Neuron (in vitro differentiated cells): ENCODE results near the gene TUBB4A.

Experiments
- H2AFZ ChIP-seq: one replicate; pipeline ENCODE4 v1.6.1; 2013; ENCODE audit warnings: low read depth, mild to moderate bottlenecking, inconsistent platforms, low read length, moderate library complexity
- H3K27me3 ChIP-seq: one replicate; pipeline ENCODE4 v1.6.1; 2013; ENCODE audit warnings: low read length; ENCODE audit not compliant: insufficient read depth
- H3K36me3 ChIP-seq: one replicate; pipeline ENCODE4 v1.6.1; 2013; ENCODE audit warnings: low read length; ENCODE audit not compliant: insufficient read depth
- H3K4me1 ChIP-seq: one replicate; pipeline ENCODE4 v1.6.1; 2013; ENCODE audit warnings: low read length; ENCODE audit not compliant: insufficient read depth
- H3K4me3 ChIP-seq: 2 replicates; pipeline ENCODE4 v1.5.1; 2013; ENCODE audit warnings: mild to moderate bottlenecking, low read length, moderate library complexity
- H3K9me3 ChIP-seq: one replicate; pipeline ENCODE4 v1.6.1; 2013; ENCODE audit warnings: low read length

Gene TUBB4A

DNA sequence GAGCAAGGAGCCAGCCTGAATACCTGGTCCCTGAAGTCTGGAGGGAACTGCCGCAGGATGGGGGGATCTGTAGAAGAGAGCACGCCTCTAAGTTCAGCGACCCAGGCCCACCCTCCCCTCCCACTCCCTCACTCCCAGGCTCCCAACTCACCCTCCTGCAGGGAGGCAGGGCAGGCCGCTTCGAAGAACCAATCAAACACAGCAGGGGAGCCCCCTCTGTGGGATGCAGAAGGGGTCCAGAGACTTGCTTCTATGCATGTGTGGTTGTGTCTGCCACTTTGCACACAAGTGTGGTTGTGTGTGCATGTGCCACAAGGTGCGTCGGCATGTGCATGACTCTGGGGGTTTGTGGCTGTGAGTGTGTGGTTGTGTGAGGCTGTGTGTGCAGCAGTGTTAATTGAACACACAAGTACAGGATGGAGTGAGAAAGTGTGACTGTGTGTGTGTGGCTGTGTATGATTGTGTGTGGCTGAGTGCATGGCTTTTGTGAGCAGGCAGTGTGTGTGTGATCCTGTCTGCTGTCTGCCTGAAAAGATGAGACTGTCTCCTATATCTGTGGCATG lies 22.2 kb downstream of the TUBB4A start:
- Histone ChIP-seq H3K4me1 (no peaks in the 10 kb centered on the region), H3K36me3 (no peaks in the 10 kb centered on the region), H3K9me3 (peaks cover 4% of the 10 kb centered on the region), H2AFZ (no peak overlapping the region), H3K27me3 (peaks cover 26% of the 10 kb centered on the region), H3K4me3 (no peak overlapping the region)

DNA sequence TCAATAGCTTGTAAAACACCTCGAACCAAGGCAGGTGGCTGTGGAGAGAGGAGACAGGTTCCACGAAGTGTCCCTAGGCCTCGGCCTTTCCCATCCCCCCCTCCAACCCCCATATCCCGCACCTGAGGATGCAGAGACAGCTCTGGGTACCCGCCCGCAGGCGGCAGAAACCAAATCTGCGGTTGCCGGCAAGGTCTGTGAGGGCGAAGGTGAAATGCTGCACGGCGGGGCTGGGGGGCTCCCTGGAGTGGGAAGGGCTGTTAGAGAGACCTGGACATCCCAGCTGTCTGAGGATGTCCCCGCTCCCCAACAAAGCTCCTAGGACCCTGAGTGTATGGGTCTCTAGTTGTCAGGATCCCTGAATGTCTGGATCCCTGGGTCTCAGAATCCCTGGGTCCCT lies 23.3 kb downstream of the TUBB4A start:
- Histone ChIP-seq H3K4me3 (no peak overlapping the region), H3K9me3 (peaks cover 4% of the 10 kb centered on the region), H3K4me1 (no peaks in the 10 kb centered on the region), H3K27me3 (peaks cover 26% of the 10 kb centered on the region), H3K36me3 (no peaks in the 10 kb centered on the region), H2AFZ (no peak overlapping the region)

DNA sequence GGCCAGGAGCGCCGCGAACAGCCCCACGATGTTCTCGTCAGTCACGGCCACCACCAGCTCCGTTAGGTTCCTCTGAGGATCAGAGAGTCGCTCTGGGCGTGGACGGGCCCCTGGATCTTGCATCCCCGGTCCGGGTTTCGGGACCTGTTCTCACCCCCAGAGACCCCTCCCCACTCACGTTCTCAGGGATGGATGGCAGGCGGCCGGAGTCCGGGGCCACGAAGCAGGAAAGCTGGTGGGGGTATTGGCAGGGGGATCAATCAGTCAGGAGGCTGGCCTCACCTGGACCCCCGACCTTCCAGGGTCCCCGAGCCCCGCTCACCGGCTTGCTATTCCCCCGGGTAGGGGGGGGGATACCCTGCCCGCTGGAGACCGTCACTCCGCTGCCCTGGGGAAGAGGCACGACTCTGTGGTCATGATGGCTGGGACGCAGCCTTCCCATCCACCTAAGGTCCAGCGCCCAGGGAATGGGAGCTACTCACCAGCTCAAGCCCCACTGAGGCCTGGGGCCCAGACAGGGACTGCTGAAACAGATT lies 25.1 kb downstream of the TUBB4A start:
- H3K36me3 ChIP-seq, result no peaks in the 10 kb centered on the region
- H3K4me3 ChIP-seq, result no peak overlapping the region
- H3K9me3 ChIP-seq, result peaks cover 4% of the 10 kb centered on the region
- H3K4me1 ChIP-seq, result no peaks in the 10 kb centered on the region
- H3K27me3 ChIP-seq, result peaks cover 26% of the 10 kb centered on the region
- peak overlapping the region; percentile 78 for H2AFZ ChIP-seq

DNA sequence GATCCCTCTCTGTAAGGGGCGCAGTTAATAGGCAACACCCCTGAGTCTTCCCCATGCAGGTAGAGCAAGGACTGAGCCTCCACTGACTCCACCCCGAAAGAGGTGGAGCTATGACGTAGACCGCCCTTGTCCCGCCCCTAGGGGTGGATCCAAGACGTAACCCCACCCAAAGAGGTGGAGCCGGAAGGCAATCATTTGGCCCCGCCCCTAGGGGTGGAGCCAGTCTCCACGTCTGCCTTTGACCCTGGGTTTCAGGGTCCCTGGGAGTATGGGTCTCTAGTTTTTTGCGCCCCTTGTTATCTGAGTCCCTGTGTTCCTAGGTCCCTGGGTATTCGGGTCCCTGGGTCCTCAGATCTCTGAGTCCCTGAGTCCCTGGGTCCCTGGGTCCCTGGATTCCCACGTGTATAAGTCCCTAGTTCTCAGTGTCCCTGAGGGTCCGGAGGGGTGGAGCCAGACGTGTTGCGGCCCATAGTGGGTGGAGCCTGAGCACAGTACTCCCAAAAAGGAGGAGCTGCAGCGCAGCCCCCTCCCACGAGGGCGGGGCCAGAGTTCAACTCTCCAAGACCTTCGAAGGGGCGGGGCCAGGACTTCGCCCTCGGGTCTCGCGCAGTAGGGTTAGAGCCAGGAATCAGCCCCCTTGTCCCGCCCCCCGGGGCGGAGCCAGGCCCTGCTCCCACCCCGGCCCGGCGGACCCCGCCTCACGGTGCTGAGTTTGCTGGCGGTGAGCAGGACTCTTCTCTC lies 25.8 kb downstream of the TUBB4A start:
- no peak overlapping the region for H3K4me3 ChIP-seq
- no peaks in the 10 kb centered on the region for H3K4me1 ChIP-seq
- H3K27me3 ChIP-seq, result peaks cover 26% of the 10 kb centered on the region
- no peaks in the 10 kb centered on the region for H3K36me3 ChIP-seq
- H3K9me3 ChIP-seq, result peaks cover 4% of the 10 kb centered on the region
- peak overlapping the region; percentile 78 for H2AFZ ChIP-seq

DNA sequence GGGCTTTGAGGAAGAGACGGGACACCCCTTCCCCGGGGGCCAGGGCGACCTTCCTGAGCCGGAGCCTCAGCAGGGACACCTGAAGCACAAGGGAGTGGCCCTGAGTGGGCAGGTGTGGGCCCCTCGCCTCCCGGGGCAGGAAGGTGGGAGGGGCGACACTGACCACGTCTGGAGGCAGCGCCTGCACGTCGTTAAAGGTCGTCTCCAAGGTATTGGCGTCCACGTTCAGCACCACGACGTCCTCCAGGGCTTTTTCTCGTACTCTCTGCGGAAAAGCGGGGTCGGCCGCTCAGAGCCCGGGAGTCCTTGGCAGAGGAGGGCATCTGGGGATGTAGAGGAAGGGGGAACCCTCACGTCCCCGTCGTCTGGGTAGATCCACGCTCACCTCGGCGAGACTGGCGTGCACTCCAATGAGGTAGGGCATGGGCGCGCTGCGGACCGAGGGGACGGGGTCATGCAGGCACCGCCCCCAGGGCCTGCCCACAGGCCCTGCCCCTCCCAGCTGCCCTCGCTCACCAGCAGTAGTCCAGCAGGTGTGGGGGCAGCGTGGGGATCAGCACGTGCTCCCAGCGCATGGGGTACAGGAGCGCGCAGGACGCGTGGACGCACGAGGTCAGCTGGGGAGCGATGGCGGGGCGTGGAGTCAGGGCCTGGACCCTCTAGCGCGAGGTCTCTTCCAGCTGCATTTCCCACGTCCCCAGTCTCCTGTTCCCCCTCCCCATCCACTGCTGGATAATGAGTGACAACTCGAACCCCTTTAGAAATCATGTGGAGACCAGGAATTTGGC lies 26.6 kb downstream of the TUBB4A start:
- Histone ChIP-seq H3K9me3 (peaks cover 4% of the 10 kb centered on the region), H3K27me3 (peaks cover 24% of the 10 kb centered on the region), H3K4me3 (no peak overlapping the region), H3K36me3 (no peaks in the 10 kb centered on the region), H3K4me1 (no peaks in the 10 kb centered on the region), H2AFZ (no peak overlapping the region)

DNA sequence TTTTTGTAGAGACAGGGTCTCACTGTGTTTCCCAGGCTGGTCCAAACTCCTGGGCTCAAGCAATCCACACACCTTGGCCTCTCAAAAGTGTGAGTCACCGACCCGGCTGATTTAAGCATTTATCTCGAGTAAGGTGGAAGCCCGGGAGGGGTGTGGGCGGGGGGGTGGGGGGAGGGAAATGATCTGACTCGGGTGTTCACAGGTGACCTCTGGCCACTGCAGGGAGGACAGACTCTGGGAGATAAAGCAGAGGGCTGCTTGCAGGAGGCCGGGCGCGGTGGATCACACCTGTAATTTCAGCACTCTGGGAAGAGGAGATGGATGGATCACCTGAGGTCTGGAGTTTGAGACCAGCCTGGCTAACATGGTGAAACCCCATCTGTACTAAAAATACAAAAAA lies 28.5 kb downstream of the TUBB4A start:
- H3K36me3 ChIP-seq, result no peaks in the 10 kb centered on the region
- peaks cover under 1% of the 10 kb centered on the region for H3K9me3 ChIP-seq
- no peaks in the 10 kb centered on the region for H3K4me1 ChIP-seq
- H3K27me3 ChIP-seq, result peaks cover 25% of the 10 kb centered on the region
- H2AFZ ChIP-seq, result no peak overlapping the region
- no peak overlapping the region for H3K4me3 ChIP-seq

DNA sequence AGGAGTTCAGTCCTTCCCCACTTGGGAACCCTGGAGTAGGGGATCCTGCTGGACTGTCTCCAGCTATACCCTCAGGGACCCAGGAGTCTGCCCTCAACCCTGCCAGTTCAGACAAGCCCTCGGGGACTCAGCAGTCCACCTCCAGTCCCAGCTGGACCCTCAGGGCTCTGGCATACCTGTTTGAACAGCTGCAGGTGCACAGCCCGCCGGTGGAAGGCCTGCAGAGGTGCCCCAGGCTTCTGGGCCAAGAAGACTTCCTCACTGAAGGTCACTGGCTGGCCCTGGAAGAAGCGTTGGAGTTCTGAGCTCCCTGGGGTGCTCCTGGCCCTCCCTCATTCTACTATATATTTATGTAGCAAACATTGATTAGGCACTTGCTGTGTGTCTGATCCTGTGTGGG lies 29.4 kb downstream of the TUBB4A start:
- H3K4me3 ChIP-seq, result no peak overlapping the region
- no peaks in the 10 kb centered on the region for H3K4me1 ChIP-seq
- H2AFZ ChIP-seq, result no peak overlapping the region
- no peaks in the 10 kb centered on the region for H3K9me3 ChIP-seq
- no peaks in the 10 kb centered on the region for H3K36me3 ChIP-seq
- H3K27me3 ChIP-seq, result peaks cover 30% of the 10 kb centered on the region

DNA sequence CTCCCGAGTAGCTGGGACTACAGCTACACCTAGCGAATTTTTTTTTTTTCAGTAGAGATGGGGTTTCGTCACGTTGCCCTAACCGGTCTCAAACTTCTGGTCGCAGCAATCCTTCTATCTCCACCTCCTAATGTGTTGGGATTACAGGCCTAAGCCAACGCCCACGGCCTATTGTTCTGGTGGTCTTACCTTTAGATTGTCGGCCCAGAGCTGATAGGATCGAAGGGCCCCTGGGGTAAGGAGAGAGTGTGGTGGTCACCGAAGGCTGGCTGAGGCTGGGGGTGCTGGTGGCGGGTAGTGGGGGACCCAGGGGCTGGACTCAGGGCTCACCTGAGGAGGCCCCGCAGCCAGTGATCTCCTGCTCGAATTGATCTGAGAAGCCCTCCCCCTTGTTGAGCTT lies 31.0 kb downstream of the TUBB4A start:
- H3K27me3 ChIP-seq, result peaks cover 29% of the 10 kb centered on the region
- no peaks in the 10 kb centered on the region for H3K36me3 ChIP-seq
- H3K9me3 ChIP-seq, result no peaks in the 10 kb centered on the region
- no peaks in the 10 kb centered on the region for H3K4me1 ChIP-seq
- H2AFZ ChIP-seq, result no peak overlapping the region
- H3K4me3 ChIP-seq, result no peak overlapping the region

DNA sequence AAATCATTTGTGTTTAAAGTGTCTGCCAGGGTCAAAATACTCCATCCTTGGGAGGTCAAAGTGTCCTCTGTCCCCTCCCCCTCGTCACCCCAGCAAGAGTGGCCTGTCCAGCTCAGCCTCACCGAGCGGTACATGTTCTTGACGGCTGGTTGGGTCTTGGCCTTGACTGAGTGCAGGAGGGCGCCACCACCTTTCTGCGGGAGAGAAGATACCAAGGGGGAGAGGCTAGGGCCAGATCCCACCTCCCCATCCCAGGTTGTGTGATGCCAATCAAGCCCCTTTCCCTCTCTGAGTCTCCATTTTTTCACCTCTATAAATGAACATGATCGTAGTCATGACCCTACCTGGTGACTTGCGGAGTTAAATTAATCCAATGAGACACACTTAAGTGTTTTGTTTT lies 31.9 kb downstream of the TUBB4A start:
- H3K4me1 ChIP-seq, result no peaks in the 10 kb centered on the region
- H2AFZ ChIP-seq, result no peak overlapping the region
- H3K36me3 ChIP-seq, result no peaks in the 10 kb centered on the region
- H3K27me3 ChIP-seq, result peaks cover 29% of the 10 kb centered on the region
- H3K9me3 ChIP-seq, result no peaks in the 10 kb centered on the region
- H3K4me3 ChIP-seq, result no peak overlapping the region

DNA sequence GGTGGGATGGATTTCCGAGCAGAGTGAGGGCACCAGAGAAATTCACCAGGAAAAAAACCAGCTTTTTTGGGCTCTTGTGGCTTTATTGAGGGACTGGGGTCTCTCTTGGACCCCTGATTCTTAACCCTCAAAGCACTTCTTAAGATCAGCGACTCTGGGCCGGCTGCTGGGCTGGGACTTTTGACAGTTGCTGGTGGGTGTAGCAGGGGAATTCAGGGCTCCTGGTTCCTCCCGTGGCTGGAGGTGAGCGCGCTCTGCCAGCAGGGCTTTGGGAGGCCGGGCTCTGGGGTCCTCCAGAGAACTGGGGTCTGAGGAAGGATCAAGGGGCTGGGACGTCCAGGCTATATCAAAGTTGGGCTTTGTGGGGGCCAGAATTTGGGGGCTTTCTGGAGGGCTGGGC lies 34.7 kb downstream of the TUBB4A start:
- H3K4me1 ChIP-seq, result no peaks in the 10 kb centered on the region
- no peaks in the 10 kb centered on the region for H3K36me3 ChIP-seq
- H3K27me3 ChIP-seq, result peaks cover 45% of the 10 kb centered on the region
- no peak overlapping the region for H3K4me3 ChIP-seq
- H3K9me3 ChIP-seq, result no peaks in the 10 kb centered on the region
- H2AFZ ChIP-seq, result no peak overlapping the region

DNA sequence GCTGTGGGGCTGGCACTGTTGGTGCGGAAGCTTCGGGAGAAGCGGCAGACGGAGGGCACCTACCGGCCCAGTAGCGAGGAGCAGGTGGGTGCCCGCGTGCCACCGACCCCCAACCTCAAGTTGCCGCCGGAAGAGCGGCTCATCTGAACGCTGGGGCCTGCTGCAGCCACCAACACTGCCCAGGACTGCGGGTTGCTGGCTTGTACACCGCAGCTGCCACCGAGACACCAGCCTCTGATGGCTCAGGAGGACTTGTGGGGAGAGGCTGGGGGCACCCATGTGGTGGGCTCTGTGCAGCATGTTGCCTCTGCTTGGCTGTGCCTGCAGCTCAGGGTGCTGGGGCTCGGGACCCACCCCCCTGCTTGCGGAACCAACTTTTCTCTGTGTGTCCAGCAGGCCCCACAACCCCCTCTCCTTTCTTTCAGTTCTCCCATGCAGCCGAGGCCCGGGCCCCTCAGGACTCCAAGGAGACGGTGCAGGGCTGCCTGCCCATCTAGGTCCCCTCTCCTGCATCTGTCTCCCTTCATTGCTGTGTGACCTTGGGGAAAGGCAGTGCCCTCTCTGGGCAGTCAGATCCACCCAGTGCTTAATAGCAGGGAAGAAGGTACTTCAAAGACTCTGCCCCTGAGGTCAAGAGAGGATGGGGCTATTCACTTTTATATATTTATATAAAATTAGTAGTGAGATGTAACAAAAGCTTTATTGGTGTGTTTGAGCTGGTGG lies 35.4 kb downstream of the TUBB4A start:
- Histone ChIP-seq H3K9me3 (no peaks in the 10 kb centered on the region), H3K4me1 (no peaks in the 10 kb centered on the region), H3K27me3 (peaks cover 50% of the 10 kb centered on the region)

DNA sequence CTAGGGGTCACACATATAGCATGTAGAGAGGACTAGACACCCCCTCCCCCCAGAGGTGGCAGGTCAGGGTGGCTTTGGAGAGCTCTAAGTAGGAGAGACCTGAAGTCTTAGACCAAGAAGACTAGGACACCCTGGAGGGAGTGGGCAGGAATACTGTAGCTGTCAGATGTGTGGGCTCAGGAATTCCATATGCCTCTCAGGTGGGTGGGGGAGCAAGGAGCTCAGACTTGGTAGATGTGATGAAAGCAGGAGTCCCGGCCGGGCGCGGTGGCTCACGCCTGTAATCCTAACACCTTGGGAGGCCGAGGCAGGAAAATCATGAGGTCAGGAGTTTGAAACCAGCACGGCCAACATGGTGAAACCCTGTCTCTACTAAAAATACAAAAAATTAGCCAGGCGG lies 36.4 kb downstream of the TUBB4A start:
- Histone ChIP-seq H3K4me3 (no peak overlapping the region), H3K4me1 (peaks cover under 1% of the 10 kb centered on the region), H3K27me3 (peaks cover 50% of the 10 kb centered on the region), H2AFZ (no peak overlapping the region), H3K36me3 (no peaks in the 10 kb centered on the region), H3K9me3 (no peaks in the 10 kb centered on the region)

More for the DNA sequence above, 35.4 kb downstream of the TUBB4A start:
- no peak overlapping the region for H2AFZ ChIP-seq
- no peaks in the 10 kb centered on the region for H3K36me3 ChIP-seq
- H3K4me3 ChIP-seq, result no peak overlapping the region

DNA sequence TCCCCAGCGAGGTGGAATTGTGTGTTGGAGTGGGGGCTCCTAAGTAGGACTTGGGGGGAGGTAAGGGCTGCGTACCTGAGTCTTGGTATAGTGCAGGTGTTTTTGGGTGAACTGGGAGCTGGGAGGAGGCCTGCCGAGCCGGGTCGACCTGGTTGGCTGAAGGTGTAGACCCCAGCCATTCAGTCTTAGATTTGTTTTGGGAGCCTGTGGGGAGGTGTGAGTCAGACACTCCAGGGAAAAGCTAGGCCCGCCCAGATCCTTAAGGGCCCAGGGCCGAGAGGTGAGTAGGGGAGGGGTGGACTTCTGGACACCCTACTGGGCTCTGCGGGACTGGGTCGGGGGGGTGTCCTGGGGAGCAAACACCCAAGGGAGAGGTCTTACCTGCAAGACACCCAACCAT lies 37.1 kb downstream of the TUBB4A start:
- peaks cover 47% of the 10 kb centered on the region for H3K27me3 ChIP-seq
- H3K36me3 ChIP-seq, result no peaks in the 10 kb centered on the region
- no peak overlapping the region for H3K4me3 ChIP-seq
- H3K9me3 ChIP-seq, result no peaks in the 10 kb centered on the region
- H3K4me1 ChIP-seq, result peaks cover 2% of the 10 kb centered on the region
- no peak overlapping the region for H2AFZ ChIP-seq
